Suprapubic skin (tissue), 3 donors: ENCODE data around the gene SPACA4.

Experiments
- EP300 ChIP-seq: sonication (generic); formaldehyde crosslinking; IDR thresholded peaks from one replicate; pipeline ENCODE4 v1.6.1; 2017; ENCODE audit warnings: antibody characterized with exemption
- POLR2A ChIP-seq, 2 donors: fragments of 450-650 bp; IDR thresholded peaks; one replicate each; pipeline ENCODE4 v1.6.1; 2017; ENCODE audit warnings: antibody characterized with exemption in 2 of 2, mild to moderate bottlenecking in 2 of 2, moderate library complexity in 2 of 2
- TF ChIP-seq, protein P1 (sequence below), 2 donors: fragments of 200-600 bp in 1 of 2; fragments of 450-650 bp in 1 of 2; sonication (generic) in 1 of 2; IDR thresholded peaks; one replicate each; pipeline ENCODE4 v1.5.1; 2016 to 2019; ENCODE audit warnings: antibody characterized with exemption in 2 of 2, mild to moderate bottlenecking in 1 of 2, moderate library complexity in 1 of 2

DNA sequence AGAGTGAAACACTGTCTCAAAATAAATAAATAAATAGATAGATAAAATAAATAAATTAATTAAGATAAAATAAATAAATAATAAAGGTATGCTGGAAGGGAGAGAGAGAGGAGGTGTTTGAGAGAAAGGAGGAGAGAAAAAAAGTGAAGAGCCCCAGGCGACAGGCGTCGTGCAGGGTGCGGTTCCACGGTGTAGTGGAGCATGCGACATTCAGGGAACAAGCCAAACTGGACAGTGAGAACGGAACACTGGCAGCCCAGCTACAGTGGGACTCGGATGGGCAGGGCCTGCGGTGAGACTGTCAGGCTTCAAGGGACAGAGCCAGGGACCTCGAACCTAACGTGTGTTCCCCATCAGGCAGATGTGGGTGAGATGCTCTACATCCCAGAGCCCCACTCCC, 45.1 kb upstream of the SPACA4 start:
- TF ChIP-seq POLR2A (IDR thresholded peaks at IDR 0.05) (no peak), EP300 (no peak)
- TF ChIP-seq, protein P1, sequence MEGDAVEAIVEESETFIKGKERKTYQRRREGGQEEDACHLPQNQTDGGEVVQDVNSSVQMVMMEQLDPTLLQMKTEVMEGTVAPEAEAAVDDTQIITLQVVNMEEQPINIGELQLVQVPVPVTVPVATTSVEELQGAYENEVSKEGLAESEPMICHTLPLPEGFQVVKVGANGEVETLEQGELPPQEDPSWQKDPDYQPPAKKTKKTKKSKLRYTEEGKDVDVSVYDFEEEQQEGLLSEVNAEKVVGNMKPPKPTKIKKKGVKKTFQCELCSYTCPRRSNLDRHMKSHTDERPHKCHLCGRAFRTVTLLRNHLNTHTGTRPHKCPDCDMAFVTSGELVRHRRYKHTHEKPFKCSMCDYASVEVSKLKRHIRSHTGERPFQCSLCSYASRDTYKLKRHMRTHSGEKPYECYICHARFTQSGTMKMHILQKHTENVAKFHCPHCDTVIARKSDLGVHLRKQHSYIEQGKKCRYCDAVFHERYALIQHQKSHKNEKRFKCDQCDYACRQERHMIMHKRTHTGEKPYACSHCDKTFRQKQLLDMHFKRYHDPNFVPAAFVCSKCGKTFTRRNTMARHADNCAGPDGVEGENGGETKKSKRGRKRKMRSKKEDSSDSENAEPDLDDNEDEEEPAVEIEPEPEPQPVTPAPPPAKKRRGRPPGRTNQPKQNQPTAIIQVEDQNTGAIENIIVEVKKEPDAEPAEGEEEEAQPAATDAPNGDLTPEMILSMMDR (IDR thresholded peaks at IDR 0.05): no peak
